ENCODE measurements around the gene LUC7L2.
"Not testable (repeated sequence)": the region's sequence is repeated elsewhere in the genome, so short reads cannot be mapped to it uniquely, and the experiment has no call there.

LUC7L2 gene

DNA sequence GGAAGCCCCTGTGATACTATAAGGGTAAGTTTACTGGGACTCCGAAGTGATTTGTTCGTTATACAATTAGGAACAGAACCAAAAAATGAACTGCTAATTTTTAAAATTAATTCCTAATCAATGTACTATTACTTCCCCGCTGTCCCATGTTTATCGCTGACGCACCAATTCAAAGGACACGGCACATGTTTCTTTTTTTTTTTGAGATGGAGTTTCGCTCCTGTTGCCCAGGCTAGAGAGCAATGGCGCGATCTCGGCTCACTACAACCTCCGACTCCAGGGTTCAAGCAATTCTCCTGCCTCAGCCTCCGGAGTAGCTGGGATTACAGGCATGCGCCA lies 20.0 kb upstream of the LUC7L2 start:
- Histone ChIP-seq H3K9ac (ENCODE audit: low read length) (no peak overlapping the region), H3K27ac (ENCODE audit: low read depth, low read length) (peak overlapping the region; percentile 95), H3K27me3 (ENCODE audit: control insufficient read depth, insufficient read depth, low read length) (no peaks in the 10 kb centered on the region), H3K36me3 (ENCODE audit: control insufficient read depth, insufficient read depth, low read length) (no peaks in the 10 kb centered on the region), H3K4me1 (ENCODE audit: control insufficient read depth, insufficient read depth, low read length) (peaks cover 6% of the 10 kb centered on the region), H3K4me3 (ENCODE audit: low read length) (peak overlapping the region; percentile 91)

DNA sequence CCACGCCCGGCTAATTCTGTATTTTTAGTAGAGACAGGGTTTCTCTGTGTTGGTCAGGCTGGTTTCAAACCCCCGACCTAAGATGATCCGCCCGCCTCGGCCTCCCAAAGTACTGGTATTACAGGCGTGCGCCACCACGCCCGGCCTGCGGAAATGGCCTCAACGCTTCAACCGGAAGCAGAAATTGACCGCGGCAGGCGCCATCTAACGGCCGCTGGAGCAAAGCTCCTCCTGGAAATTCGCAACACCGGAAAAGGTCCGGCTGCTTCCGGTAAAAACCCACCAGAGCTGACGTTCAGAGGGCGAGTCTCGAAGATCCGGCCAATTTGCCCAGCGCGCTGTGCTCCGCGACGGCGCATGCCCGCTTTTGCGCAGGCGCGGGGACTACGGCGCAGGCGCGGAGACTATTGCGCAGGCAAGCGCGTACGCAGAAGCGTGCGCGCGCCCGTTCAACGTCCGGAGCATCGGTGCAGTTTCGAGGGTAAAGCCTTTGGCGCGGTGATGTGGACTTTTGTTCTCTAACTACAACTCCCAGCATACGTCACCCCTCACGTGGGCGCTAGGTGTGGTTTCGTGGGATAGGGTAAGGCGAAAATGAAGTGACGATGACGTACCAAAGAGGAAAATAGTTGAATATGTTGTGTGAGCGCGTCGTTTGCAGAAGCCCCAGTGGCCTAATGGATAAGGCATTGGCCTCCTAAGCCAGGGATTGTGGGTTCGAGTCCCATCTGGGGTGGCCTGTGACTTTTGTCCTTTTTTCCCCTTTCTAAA lies 19.5 kb upstream of the LUC7L2 start:
- peak overlapping the region; percentile 95 for H3K9ac ChIP-seq (ENCODE audit: low read length)
- peak overlapping the region; percentile 91 for H3K4me3 ChIP-seq (ENCODE audit: low read length)
- peaks cover 6% of the 10 kb centered on the region for H3K4me1 ChIP-seq (ENCODE audit: control insufficient read depth, insufficient read depth, low read length)
- no peaks in the 10 kb centered on the region for H3K27me3 ChIP-seq (ENCODE audit: control insufficient read depth, insufficient read depth, low read length)
- peak overlapping the region; percentile 95 for H3K27ac ChIP-seq (ENCODE audit: low read depth, low read length)
- no peaks in the 10 kb centered on the region for H3K36me3 ChIP-seq (ENCODE audit: control insufficient read depth, insufficient read depth, low read length)

DNA sequence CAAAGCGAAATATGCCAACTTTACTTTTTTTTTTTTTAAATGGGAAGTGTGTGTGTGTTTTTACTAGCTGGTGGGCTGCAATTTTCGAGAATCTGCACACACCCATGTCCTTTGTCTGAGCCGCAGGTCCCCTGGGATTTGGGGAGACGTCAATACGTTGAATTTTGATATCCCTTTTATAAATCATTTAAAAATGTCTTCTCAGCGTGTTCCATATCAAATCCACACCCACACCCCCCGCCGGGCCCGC lies 19.0 kb upstream of the LUC7L2 start:
- Histone ChIP-seq H3K9ac (ENCODE audit: low read length) (peak overlapping the region; percentile 95), H3K27ac (ENCODE audit: low read depth, low read length) (peak overlapping the region; percentile 95), H3K36me3 (ENCODE audit: control insufficient read depth, insufficient read depth, low read length) (no peaks in the 10 kb centered on the region), H3K4me3 (ENCODE audit: low read length) (peak overlapping the region; percentile 91), H3K4me1 (ENCODE audit: control insufficient read depth, insufficient read depth, low read length) (peaks cover 6% of the 10 kb centered on the region), H3K27me3 (ENCODE audit: control insufficient read depth, insufficient read depth, low read length) (no peaks in the 10 kb centered on the region)

DNA sequence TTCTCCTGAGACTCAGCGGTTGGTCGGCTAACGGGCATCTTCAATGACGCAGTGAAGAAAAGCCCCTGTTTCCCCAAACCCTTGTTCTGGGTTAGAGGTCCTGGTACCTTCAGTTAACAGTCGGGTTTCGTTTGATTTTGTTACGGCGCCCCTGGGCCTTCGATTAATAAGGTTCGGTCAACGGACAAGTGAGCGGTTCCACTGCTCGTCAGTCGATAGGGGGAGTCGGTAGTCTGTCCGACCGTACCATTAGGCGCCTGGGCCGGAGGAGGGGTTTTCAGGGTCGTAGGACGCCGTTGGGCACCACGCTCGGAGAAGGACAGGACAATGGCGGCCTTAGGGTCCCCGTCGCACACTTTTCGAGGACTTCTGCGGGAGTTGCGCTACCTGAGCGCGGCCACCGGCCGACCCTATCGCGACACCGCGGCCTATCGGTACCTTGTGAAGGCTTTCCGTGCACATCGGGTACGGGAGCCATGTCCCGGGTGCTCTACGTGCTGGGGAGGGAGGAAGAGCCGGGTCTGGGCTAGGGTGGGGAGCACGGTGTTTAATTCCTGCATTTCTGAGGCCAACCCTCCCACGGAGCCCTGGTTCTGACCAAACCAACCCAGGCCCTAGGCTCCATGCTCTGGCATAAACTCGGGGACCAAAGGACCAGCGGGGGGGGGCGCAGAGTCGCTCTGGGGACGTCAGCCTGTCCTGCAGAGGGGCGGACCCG lies 18.5 kb upstream of the LUC7L2 start, which contains the start of gene FMC1:
FMC1 (plus strand) TSS at position 280 of the 718 bp plus-strand sequence; CDS start at position 328, 48 bp downstream.
- Histone ChIP-seq H3K4me3 (ENCODE audit: low read length) (peak within 1 kb of the TSS; percentile 91), H3K27me3 (ENCODE audit: control insufficient read depth, insufficient read depth, low read length) (no peaks in the 10 kb centered on the region), H3K36me3 (ENCODE audit: control insufficient read depth, insufficient read depth, low read length) (no peaks in the 10 kb centered on the region)

DNA sequence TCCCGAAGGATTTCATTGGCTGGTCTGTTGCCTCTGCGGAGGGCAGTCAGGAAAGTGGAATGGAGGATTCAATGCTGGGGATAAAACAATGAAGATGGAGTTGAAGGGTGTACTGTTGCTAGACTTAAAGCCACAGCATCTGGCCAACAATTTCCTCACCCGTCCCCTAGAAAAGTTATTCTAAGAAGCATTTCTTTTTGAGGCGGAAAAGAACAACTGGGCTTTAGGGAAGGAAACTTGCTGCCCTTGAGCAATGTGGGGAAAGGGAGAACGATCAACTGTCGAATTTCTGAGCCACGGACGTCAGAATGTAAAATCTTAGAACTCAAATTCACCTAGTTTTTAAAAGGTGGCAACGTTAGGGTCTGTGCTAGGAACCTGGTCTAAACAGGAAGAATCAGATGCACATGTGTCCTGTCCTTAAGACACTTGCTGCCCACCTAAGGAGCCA lies 17.9 kb upstream of the LUC7L2 start:
- Histone ChIP-seq H3K9ac (ENCODE audit: low read length) (peak overlapping the region; percentile 29), H3K4me1 (ENCODE audit: control insufficient read depth, insufficient read depth, low read length) (peaks cover 6% of the 10 kb centered on the region), H3K36me3 (ENCODE audit: control insufficient read depth, insufficient read depth, low read length) (peaks cover 3% of the 10 kb centered on the region), H3K27ac (ENCODE audit: low read depth, low read length) (peak overlapping the region; percentile 95), H3K4me3 (ENCODE audit: low read length) (peak overlapping the region; percentile 91), H3K27me3 (ENCODE audit: control insufficient read depth, insufficient read depth, low read length) (no peaks in the 10 kb centered on the region)

More for the DNA sequence above, 18.5 kb upstream of the LUC7L2 start, which contains the start of gene FMC1:
- Histone ChIP-seq H3K4me1 (ENCODE audit: control insufficient read depth, insufficient read depth, low read length) (peaks cover 6% of the 10 kb centered on the region), H3K27ac (ENCODE audit: low read depth, low read length) (peak within 1 kb of the TSS; percentile 95), H3K9ac (ENCODE audit: low read length) (peak within 1 kb of the TSS; percentile 95)

DNA sequence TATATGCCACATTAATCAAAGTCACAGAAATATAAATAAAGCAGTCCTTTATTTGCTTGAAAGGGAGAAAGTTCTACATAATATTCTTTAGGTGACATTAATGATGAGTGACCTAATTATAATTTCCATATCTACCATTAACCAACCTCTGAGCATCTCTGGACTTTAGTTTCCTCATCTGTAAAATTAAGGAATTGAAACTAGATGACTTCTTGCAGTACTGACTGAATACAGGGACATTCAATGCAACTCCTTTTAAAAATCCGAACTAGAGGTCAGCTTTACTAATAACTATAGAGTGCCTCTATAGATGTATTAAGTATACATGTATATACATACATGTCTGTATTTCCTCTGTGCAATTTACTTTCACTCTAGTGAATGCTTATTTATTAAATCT lies 14.7 kb upstream of the LUC7L2 start:
- no peak overlapping the region for H3K4me3 ChIP-seq (ENCODE audit: low read length)
- no peak overlapping the region for H3K9ac ChIP-seq (ENCODE audit: low read length)
- H3K4me1 ChIP-seq (ENCODE audit: control insufficient read depth, insufficient read depth, low read length), result peaks cover 6% of the 10 kb centered on the region
- H3K36me3 ChIP-seq (ENCODE audit: control insufficient read depth, insufficient read depth, low read length), result peaks cover 7% of the 10 kb centered on the region
- H3K27me3 ChIP-seq (ENCODE audit: control insufficient read depth, insufficient read depth, low read length), result no peaks in the 10 kb centered on the region
- H3K27ac ChIP-seq (ENCODE audit: low read depth, low read length), result no peak overlapping the region

DNA sequence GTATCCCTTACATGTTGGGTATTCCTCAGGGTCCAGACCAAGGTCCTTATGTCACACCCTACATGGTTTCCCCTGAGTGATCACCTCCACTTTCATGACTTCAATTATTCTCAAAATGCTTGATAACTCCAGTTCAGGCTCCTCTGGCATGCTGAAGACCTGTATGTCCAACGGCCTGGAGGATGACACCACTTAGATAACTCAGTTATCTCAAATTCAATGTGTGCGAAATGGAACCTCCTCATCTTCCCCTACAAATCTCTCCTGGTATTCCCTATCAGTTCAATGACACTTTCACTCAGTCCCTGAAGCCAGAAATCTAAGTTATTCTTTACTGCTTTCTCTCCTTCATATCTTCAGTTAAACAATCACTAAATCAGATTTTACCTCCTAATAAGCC lies 8.7 kb upstream of the LUC7L2 start:
- no peak overlapping the region for H3K4me3 ChIP-seq (ENCODE audit: low read length)
- no peaks in the 10 kb centered on the region for H3K4me1 ChIP-seq (ENCODE audit: control insufficient read depth, insufficient read depth, low read length)
- no peaks in the 10 kb centered on the region for H3K27me3 ChIP-seq (ENCODE audit: control insufficient read depth, insufficient read depth, low read length)
- H3K27ac ChIP-seq (ENCODE audit: low read depth, low read length), result no peak overlapping the region
- H3K9ac ChIP-seq (ENCODE audit: low read length), result no peak overlapping the region
- H3K36me3 ChIP-seq (ENCODE audit: control insufficient read depth, insufficient read depth, low read length), result peaks cover 10% of the 10 kb centered on the region

DNA sequence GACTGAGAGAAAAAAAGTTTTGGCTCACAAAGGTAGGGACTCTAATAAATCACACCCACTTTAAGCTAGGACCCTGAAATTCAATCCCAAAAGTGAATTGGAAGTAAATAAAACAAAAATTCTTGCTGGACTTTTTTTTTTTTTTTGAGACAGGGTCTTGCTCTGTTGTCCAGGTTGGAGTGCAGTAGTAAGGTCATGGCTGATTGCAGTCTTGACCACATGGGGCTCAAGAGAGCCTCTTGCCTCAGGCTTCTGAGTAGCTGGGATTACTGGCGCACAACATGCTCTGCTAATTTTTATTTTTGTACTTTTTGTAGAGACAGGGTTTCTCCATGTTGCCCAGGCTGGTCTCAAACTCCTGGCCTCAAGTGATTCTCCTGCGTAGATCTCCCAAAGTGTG lies 5.0 kb upstream of the LUC7L2 start:
- no peak overlapping the region for H3K27ac ChIP-seq (ENCODE audit: low read depth, low read length)
- no peak overlapping the region for H3K4me3 ChIP-seq (ENCODE audit: low read length)
- no peak overlapping the region for H3K9ac ChIP-seq (ENCODE audit: low read length)
- peaks cover 3% of the 10 kb centered on the region for H3K36me3 ChIP-seq (ENCODE audit: control insufficient read depth, insufficient read depth, low read length)
- H3K4me1 ChIP-seq (ENCODE audit: control insufficient read depth, insufficient read depth, low read length), result peaks cover 5% of the 10 kb centered on the region
- no peaks in the 10 kb centered on the region for H3K27me3 ChIP-seq (ENCODE audit: control insufficient read depth, insufficient read depth, low read length)

DNA sequence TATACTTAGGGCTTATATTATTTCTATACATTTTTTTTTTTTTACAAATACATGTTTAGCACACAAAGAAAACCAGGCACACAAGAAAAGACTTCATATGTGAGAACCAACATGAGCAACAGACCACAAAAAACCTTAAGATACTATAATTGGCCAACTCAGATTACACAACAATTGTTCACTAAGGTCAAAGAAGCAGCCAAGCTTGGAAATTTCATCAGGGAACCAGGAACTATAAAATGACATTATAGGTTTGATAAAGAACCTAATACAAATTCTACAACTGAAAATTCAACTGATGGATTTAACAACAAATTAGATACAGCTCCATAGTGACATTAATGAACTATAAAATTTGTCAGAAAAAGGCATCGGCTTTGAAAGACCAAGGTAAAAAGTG lies 4.4 kb upstream of the LUC7L2 start:
- peaks cover 5% of the 10 kb centered on the region for H3K4me1 ChIP-seq (ENCODE audit: control insufficient read depth, insufficient read depth, low read length)
- no peak overlapping the region for H3K9ac ChIP-seq (ENCODE audit: low read length)
- no peak overlapping the region for H3K27ac ChIP-seq (ENCODE audit: low read depth, low read length)
- peaks cover under 1% of the 10 kb centered on the region for H3K36me3 ChIP-seq (ENCODE audit: control insufficient read depth, insufficient read depth, low read length)
- H3K27me3 ChIP-seq (ENCODE audit: control insufficient read depth, insufficient read depth, low read length), result no peaks in the 10 kb centered on the region
- H3K4me3 ChIP-seq (ENCODE audit: low read length), result no peak overlapping the region

DNA sequence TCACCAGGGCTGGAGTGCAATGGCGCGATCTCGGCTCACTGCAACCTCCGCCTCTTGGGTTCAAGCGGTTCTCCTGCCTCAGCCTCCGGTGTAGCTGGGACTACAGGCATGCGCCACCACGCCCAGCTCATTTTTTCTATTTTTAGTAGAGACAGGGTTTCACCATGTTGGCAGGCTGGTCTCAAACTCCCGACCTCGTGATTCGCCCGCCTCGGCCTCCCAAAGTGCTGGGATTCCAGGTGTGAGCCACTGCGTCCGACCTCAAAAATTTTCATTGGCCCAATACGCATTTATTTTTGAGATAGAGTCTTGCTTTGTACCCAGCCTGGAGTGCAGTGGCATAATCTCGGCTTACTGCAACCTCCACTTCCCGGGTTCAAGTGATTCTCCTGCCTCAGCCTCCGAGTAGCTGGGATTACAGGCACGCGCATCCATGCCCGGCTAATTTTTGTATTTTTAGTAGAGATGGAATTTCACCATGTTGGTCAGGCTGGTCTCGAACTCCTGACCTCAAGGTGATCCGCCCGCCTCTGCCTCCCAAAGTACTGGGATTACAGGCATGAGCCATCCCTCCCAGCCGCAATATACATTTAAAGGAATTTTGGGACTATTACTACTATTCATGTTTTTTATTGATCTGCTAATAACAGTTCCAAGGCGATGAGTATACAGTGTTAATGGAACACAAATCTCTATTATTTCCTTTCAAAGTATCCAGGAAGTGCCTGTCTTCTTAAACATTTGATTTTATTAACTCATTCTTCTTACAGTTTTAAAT lies 1.8 kb upstream of the LUC7L2 start:
- H3K9ac ChIP-seq (ENCODE audit: low read length); H3K36me3 ChIP-seq (ENCODE audit: control insufficient read depth, insufficient read depth, low read length); H3K27me3 ChIP-seq (ENCODE audit: control insufficient read depth, insufficient read depth, low read length): not testable (repeated sequence)
- peaks cover 13% of the 10 kb centered on the region for H3K4me1 ChIP-seq (ENCODE audit: control insufficient read depth, insufficient read depth, low read length)
- H3K4me3 ChIP-seq (ENCODE audit: low read length), result peak overlapping the region; percentile 96
- H3K27ac ChIP-seq (ENCODE audit: low read depth, low read length), result peak overlapping the region; percentile 100

DNA sequence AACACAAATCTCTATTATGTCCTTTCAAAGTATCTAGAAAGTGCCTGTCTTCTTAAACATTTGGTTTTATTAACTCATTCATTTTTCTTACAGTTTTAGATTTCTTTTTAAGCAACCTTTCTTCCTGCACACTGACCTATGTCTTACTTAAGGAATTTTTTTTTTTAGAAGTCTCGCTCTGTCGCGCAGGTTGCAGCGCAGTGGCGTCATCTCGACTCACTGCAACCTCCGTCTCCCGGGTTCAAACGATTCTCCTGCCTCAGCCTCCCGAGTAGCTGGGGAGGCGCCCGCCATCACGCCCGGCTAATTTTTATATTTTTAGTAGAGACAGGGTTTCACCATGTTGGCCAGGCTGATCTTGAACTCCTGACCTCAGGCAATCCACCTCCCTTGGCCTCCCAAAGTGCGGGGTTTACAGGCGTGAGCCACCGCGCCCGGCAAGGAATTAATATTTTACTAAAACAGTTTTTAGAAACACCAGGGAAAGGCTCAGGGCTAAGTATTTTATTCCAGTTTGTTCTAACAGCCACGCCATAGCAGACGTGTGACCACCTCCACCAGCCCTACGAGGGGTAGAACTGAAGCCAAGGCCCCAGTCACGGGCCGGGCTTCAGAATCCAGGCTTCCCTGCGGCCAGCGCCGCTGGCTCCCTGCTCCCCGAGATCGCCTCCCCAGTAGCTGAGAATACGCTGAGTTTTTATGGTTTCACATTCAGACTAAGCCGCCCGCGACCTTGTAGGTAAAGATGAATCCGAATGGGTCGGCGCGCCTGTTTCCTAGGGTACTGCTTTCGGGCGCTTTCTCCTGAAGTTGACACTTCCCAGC lies 941 bp upstream of the LUC7L2 start:
- Histone ChIP-seq H3K4me3 (ENCODE audit: low read length) (peak overlapping the region; percentile 96), H3K27me3 (ENCODE audit: control insufficient read depth, insufficient read depth, low read length) (no peaks in the 10 kb centered on the region), H3K9ac (ENCODE audit: low read length) (peak overlapping the region; percentile 89), H3K4me1 (ENCODE audit: control insufficient read depth, insufficient read depth, low read length) (peaks cover 13% of the 10 kb centered on the region), H3K27ac (ENCODE audit: low read depth, low read length) (peak overlapping the region; percentile 100), H3K36me3 (ENCODE audit: control insufficient read depth, insufficient read depth, low read length) (no peaks in the 10 kb centered on the region)
